GM12873 (cell line): ENCODE results near the gene NOXO1.
A peak's percentile ranks its signal among the peaks of the same experiment; 100 is the strongest.

Experiments
- TF ChIP-seq, protein P1 (sequence below): IDR thresholded peaks from 2 replicates; pipeline ENCODE4 v1.5.1; 2012; ENCODE audit warnings: low read depth, mild to moderate bottlenecking, moderate library complexity, low read length, control low read depth; ENCODE audit not compliant: insufficient read depth; ENCODE audit errors: missing control alignments

NOXO1 gene

GRCh38 chr16:2004795-2005517 is 23.7 kb upstream of the NOXO1 start:
- TF ChIP-seq, protein P1, sequence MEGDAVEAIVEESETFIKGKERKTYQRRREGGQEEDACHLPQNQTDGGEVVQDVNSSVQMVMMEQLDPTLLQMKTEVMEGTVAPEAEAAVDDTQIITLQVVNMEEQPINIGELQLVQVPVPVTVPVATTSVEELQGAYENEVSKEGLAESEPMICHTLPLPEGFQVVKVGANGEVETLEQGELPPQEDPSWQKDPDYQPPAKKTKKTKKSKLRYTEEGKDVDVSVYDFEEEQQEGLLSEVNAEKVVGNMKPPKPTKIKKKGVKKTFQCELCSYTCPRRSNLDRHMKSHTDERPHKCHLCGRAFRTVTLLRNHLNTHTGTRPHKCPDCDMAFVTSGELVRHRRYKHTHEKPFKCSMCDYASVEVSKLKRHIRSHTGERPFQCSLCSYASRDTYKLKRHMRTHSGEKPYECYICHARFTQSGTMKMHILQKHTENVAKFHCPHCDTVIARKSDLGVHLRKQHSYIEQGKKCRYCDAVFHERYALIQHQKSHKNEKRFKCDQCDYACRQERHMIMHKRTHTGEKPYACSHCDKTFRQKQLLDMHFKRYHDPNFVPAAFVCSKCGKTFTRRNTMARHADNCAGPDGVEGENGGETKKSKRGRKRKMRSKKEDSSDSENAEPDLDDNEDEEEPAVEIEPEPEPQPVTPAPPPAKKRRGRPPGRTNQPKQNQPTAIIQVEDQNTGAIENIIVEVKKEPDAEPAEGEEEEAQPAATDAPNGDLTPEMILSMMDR = no peak

DNA sequence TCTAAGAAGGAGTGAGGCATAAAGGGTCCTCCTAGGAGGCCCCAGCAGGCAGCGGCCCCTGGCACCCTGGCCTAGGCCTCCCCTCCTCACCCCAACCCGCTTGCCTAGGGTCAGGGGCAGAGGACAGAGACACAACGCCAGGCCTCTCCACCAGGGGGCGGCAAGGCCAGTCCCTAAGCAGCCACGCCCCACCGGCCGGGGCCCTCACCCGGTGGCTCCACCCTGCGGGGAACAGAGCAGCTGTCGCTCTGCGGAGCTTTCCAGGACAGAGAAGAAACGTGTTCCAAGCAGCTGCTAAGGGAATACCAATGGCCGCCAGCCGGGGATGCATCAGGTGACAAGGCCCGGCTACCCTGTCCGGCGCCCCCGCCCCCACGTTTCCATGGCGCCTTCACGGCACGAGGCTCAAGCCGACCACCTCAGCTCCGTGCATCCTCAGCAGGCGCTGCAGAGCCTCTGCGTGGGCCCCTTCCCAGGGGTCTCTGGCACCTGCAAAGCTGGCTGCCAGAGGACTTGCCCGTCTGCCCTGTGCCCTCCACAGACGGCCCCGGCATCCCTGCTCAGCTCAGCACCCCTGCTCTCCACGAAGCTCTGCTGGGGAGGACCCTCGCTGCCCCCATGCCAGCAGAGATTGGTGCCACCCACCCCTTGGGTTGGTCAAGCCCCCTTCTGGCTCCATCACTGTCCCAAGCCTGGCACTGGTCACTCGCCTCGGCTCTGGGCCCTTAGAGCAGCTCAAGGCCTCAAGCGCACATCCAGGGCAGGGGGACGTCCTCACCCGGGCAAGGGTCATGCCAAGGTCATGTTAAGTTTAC is 22.8 kb upstream of the NOXO1 start:
- TF ChIP-seq, protein P1 = peak; percentile 96

GRCh38 chr16:2003231-2003826 is 22.1 kb upstream of the NOXO1 start:
- TF ChIP-seq, protein P1 = no peak

DNA sequence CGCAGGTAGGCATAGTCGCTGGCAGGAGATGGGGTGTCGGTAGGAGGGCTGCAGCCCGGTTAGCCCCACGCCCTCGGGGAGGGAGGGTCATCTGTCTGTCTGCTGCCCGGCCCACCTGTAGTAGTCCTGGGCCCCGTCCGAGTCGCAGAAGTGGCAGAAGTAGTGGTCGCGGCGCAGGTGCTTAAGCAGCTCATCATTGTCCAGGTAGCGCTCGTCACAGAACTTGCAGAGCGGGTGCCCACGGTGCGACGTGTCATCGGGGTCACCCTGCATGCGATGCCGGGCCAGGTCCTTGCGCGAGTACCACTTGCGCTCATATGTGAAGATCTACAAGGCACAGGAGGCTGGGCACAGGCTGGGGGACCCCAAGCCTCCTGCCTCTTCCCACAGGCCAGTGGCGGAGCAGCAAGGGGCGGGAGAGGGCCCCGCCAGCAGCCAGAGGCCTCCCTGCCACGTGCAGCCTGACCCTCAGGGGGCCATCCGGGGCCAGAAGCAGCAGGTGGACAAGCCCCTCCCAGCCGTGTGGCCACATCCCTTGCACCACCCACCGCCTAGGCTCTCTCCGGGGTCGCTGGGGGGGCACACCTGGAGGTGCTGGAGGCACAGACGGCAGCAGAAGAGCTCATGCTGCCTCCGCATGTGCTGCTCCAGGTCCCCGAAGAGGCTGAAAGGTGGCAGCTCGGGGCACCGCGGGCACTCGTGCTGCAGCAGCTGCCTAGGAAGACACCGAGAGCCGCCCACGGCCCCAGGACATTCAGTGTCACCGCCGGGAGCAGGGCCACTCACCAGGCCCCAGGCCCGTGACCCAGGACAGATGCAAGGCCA is 21.3 kb upstream of the NOXO1 start:
- TF ChIP-seq, protein P1 = no peak

- TF ChIP-seq, protein P1 = no peak
These were observed 20.4 kb upstream of the NOXO1 start for GRCh38 chr16:2001456-2002355.

GRCh38 chr16:2001035-2001434 is 19.8 kb upstream of the NOXO1 start:
- TF ChIP-seq, protein P1 = no peak
